Body of pancreas (tissue), 4 donors: ENCODE data around the gene LGALS3.

Experiments used
- POLR2A ChIP-seq, 3 donors: fragments of 450-650 bp; IDR thresholded peaks; one replicate each; pipeline ENCODE4 v1.6.1; 2016; ENCODE audit warnings: antibody characterized with exemption in 3 of 3, mild to moderate bottlenecking in 2 of 3
- TF ChIP-seq, protein P1 (sequence below), 7 experiments: fragments of 450-650 bp in 4 of 7; fragments of 200-600 bp in 3 of 7; sonication (generic) in 3 of 7; IDR thresholded peaks; one replicate each; pipeline ENCODE4 v1.5.1; 2016 to 2019; ENCODE audit warnings: antibody characterized with exemption in 7 of 7

DNA sequence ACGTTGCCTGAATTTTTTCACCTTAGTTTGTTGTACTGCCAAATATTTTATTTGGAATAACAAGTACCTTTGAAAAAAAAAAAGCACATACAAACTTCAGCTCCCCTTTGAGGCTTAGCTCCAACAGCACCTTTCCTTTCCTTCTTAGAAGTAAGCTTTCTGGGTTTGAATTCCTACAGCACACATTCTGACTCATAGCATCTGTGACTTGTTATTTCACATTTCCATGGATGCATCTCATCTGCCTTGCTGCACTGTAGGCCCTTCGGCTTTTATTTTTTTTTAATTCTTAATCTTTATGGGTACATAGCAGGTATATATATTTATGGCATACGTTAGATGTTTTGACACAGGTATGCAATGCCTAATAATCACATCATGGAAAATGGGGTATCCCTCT lies 7.2 kb downstream of the LGALS3 start:
- no peak for TF ChIP-seq POLR2A (IDR thresholded peaks at IDR 0.05)
- TF ChIP-seq, protein P1, sequence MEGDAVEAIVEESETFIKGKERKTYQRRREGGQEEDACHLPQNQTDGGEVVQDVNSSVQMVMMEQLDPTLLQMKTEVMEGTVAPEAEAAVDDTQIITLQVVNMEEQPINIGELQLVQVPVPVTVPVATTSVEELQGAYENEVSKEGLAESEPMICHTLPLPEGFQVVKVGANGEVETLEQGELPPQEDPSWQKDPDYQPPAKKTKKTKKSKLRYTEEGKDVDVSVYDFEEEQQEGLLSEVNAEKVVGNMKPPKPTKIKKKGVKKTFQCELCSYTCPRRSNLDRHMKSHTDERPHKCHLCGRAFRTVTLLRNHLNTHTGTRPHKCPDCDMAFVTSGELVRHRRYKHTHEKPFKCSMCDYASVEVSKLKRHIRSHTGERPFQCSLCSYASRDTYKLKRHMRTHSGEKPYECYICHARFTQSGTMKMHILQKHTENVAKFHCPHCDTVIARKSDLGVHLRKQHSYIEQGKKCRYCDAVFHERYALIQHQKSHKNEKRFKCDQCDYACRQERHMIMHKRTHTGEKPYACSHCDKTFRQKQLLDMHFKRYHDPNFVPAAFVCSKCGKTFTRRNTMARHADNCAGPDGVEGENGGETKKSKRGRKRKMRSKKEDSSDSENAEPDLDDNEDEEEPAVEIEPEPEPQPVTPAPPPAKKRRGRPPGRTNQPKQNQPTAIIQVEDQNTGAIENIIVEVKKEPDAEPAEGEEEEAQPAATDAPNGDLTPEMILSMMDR (IDR thresholded peaks at IDR 0.05) = no peak
